ENCODE measurements around the gene TEN1. TPM values are rescaled to one million over a fixed set of nuclear protein-coding genes. Genes with fewer than 3 reads are reported as not detected.
A peak's percentile ranks its signal among the peaks of the same experiment; 100 is the strongest.

The TEN1 gene
- total and polyA plus RNA-seq, 7 donors = 3.4 to 21.1 (median 8.8) TPM

GRCh38 chr17:75937652-75938051 lies 41.4 kb upstream of the TEN1 start:
- ATAC-seq = no peak
- intact Hi-C loops (cut with DNase I) = no loop called here
- Histone ChIP-seq H3K4me1 (peaks cover 5% of the 10 kb centered on the region), H3K27ac (no peak overlapping the region), H3K36me3 (ENCODE audit: insufficient read depth in 1 of 2, low read depth in 1 of 2) (peaks cover 0 to 2% of the 10 kb centered on the region in 2 donors), H3K4me3 (no peak overlapping the region), H3K27me3 (ENCODE audit: insufficient read depth in 3 of 3, low read length in 2 of 3) (no peaks in the 10 kb centered on the region), H3K9me3 (no peaks in the 10 kb centered on the region)
- WGBS, 3 donors = 74 to 77% (median 75%) methylated on average over 13 of the region's 13 CpGs
- no peak for DNase-seq
- TF ChIP-seq CTCF (IDR thresholded peaks at IDR 0.05) = no peak

GRCh38 chr17:75940727-75941441 lies 38.2 kb upstream of the TEN1 start, which contains the start of gene FBF1:
TSS of gene FBF1 (minus strand) at chr17:75941042. CDS start at chr17:75938149, 2,893 bp downstream.
- peak; percentile 95 to 98 for DNase-seq
- intact Hi-C loops (cut with DNase I) = loop anchor here (2.0 to 5.0 kb wide), 2 partner anchors 36 to 40 kb away; partner anchors contain the start of genes ACOX1 (in 1 of the 2) and TEN1 (in 1 of the 2)
- H3K9me3 ChIP-seq = no peaks in the 10 kb centered on the region
- peaks cover 0 to 22% of the 10 kb centered on the region in 2 donors for H3K36me3 ChIP-seq (ENCODE audit: insufficient read depth in 1 of 2, low read depth in 1 of 2)
- no peak for TF ChIP-seq CTCF (IDR thresholded peaks at IDR 0.05)
- peaks cover 5% of the 10 kb centered on the region for H3K4me1 ChIP-seq
- peak within 1 kb of the TSS; percentile 79 for H3K4me3 ChIP-seq
- 0 to 1% (median 0%) methylated on average over 54 to 63 of the region's 63 CpGs for WGBS, 3 donors
- peak; percentile 97 to 99 (median 98) for ATAC-seq
- H3K27ac ChIP-seq = peak within 1 kb of the TSS; percentile 63
- no peaks in the 10 kb centered on the region for H3K27me3 ChIP-seq (ENCODE audit: insufficient read depth in 3 of 3, low read length in 2 of 3)

GRCh38 chr17:75941442-75941819 lies 37.6 kb upstream of the TEN1 start:
- intact Hi-C loops (cut with DNase I) = loop anchor here (2.0 to 5.0 kb wide), 2 partner anchors 36 to 39 kb away; partner anchors contain the start of genes ACOX1 (in 1 of the 2) and TEN1 (in 1 of the 2)
- Histone ChIP-seq H3K36me3 (ENCODE audit: insufficient read depth in 1 of 2, low read depth in 1 of 2) (peaks cover 0 to 28% of the 10 kb centered on the region in 2 donors), H3K27ac (peak overlapping the region; percentile 63), H3K4me1 (peaks cover 5% of the 10 kb centered on the region), H3K9me3 (no peaks in the 10 kb centered on the region), H3K4me3 (peak overlapping the region; percentile 79), H3K27me3 (ENCODE audit: insufficient read depth in 3 of 3, low read length in 2 of 3) (no peaks in the 10 kb centered on the region)
- WGBS, 3 donors = 12 to 26% (median 19%) methylated on average over 6 of the region's 6 CpGs
- no peak for TF ChIP-seq CTCF (IDR thresholded peaks at IDR 0.05)
- ATAC-seq (peak in 1 of 4 donors; percentile 26), DNase-seq (no peak)

GRCh38 chr17:75942473-75942872 lies 36.6 kb upstream of the TEN1 start:
- WGBS, 3 donors = 89 to 91% (median 91%) methylated on average over 4 of the region's 4 CpGs
- no peak overlapping the region for H3K4me3 ChIP-seq
- H3K27ac ChIP-seq = no peak overlapping the region
- intact Hi-C loops (cut with DNase I) = loop anchor here in 1 of 2 donors (5.0 kb wide), 1 partner anchor 35 kb away; the partner anchor contains the start of genes ACOX1 and TEN1
- H3K36me3 ChIP-seq (ENCODE audit: insufficient read depth in 1 of 2, low read depth in 1 of 2) = peaks cover 0 to 38% of the 10 kb centered on the region in 2 donors
- no peaks in the 10 kb centered on the region for H3K27me3 ChIP-seq (ENCODE audit: insufficient read depth in 3 of 3, low read length in 2 of 3)
- DNase-seq (no peak), ATAC-seq (no peak)
- peaks cover 5% of the 10 kb centered on the region for H3K4me1 ChIP-seq
- H3K9me3 ChIP-seq = no peaks in the 10 kb centered on the region
- TF ChIP-seq CTCF (IDR thresholded peaks at IDR 0.05) = no peak

Data from psoas muscle (tissue), 8 donors.